Stimulated activated CD4-positive, alpha-beta T cell treated with anti-CD3 and anti-CD28 coated beads, Interleukin-4, amount 100 ng/mL, for 24 hours (primary cell): ENCODE results near the gene RBPJ.

Experiments
- DNase-seq: peaks from one replicate; pipeline ENCODE4 v3.0.0-alpha.2; 2020

Gene RBPJ

DNA sequence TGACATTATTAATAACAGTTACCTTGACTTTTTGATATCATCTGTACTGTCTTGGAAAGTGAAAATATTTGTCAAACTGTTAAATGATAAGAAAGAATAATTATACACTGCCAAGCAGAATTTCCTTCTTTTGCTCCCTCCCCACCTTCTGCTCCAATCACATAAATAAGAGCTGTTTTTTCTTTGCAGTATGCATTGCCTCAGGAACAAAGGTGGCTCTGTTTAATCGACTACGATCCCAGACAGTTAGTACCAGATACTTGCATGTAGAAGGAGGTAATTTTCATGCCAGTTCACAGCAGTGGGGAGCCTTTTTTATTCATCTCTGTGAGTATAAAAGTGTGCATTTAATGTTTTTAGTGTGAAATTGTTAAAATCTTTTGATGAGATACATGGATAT, 103.3 kb downstream of the RBPJ start:
- DNase-seq: no peak

DNA sequence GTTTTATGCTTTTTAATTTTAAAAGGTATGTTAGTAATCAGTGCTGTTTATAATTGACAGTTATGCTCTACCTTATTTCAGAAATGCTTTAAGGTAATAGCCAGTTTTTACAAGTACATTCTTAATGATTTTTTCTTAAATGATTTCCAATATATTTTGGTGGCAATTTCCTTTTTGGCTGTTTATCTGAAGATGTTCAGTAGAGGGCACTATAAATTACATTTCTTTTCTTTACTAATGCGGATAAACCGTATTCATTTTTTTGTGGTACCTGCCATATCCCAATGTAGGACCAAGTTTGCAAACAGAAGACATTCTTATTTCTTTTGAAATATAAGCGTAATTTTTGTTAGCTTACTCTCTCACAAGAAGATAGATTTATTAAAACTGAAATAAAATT, 104.0 kb downstream of the RBPJ start:
- no peak for DNase-seq

GRCh38 chr4:26425953-26426352, 105.1 kb downstream of the RBPJ start:
- DNase-seq: no peak

DNA sequence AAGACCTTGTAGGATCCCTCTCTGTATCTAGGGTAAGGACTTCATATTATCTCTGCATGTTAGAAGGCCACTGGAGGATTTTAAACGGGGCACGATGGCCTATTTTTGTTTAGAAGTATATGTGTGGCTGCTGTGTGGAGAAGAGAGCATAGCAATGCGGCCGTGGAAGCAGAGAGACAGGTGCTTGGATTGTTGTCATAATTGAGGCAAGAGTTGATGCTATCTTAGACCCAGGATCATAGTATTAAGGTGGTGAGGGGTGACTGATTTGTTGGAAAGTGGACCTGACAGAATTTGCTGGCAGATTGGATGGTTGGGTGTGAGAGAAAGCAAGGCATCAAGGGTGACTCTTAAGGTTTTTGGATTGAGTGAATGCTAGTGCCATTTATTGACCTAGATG, 106.1 kb downstream of the RBPJ start:
- no peak for DNase-seq

GRCh38 chr4:26429910-26430309, 109.1 kb downstream of the RBPJ start:
- DNase-seq: no peak

- DNase-seq: no peak
Observed at GRCh38 chr4:26431461-26432180, 110.8 kb downstream of the RBPJ start.

GRCh38 chr4:26432419-26432818, 111.6 kb downstream of the RBPJ start:
- DNase-seq: no peak

DNA sequence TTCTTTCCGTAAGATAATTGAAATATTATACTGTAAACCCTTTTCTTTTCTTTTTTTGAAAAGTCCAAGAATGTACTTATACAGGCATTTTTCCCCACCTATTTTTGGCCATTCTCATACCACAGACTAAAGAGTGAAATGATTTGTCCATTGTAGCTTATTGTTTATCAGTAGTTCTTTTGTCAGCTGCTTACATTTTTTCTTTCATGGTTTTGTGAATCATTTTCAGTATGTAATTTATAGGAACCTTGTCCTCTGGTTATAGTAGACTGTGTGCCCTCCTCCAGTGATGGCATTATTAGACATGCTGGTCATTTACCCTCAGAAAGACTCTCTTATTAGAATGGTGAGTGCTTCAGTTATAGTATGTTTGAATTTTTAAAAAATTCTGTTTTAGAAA, 112.7 kb downstream of the RBPJ start:
- no peak for DNase-seq

DNA sequence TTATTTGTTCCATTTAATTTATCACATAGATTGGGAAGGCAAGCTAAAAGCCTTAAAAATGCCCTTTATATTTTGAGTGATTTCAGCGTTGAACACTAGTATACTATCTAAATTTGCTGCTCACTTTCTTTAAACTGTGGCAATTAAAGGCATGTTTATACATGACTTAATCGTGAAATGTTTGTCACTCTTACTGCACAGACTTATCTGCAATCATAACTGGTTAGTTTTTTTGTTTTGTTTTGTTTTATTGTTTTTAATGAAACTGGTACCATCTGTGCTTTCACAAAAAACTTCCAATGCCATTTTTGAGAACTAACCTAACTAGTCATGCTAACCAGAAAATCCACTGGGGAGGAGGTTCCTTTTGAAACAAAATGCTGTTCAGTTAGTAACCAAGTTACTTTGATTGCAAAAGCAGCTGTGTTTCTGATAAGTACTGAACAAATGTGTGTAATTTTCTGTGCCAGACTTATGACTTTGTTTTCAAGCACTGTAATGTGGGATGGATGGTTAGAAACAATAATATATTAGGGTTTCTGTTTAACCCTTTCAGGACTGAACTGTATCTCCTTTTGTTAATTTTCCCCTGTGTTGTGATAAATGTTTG, 113.3 kb downstream of the RBPJ start:
- DNase-seq: no peak

DNA sequence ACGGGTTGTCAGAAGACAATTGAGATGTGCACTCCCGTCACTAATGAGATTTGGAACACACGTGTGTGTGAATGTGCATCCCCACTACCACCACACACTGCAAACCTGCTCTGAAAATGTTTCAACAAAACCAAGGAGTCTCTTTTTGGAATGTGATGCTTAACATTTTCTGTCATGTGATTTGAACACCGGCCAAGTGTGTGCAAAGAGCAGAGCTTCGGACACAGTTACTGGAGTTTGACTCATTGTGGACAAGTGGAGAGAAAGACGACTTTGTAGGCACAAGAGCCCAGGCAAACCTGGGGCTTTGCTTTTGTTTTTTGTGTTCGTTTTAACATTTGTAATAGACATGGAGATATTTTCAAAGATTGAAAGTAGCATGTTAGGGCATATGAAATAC, 120.3 kb downstream of the RBPJ start:
- no peak for DNase-seq

DNA sequence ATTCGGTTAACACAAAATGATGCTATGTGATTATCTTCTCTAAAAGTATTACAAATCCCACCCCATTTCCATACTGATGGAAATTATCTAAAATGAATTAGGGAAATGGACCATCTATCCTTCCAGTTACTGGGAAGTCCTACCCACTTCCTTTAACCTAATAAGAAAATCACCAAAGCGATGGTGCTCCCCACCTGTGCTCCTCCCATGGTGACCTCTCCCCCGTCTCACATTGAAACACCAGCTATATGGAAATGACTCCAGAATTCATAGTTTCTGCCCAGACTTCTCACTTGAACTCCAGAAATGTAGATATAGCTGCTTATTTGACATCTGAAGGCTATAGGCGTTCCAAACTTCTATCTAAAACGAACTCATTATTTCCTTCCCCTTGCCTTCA, 121.0 kb downstream of the RBPJ start:
- no peak for DNase-seq

DNA sequence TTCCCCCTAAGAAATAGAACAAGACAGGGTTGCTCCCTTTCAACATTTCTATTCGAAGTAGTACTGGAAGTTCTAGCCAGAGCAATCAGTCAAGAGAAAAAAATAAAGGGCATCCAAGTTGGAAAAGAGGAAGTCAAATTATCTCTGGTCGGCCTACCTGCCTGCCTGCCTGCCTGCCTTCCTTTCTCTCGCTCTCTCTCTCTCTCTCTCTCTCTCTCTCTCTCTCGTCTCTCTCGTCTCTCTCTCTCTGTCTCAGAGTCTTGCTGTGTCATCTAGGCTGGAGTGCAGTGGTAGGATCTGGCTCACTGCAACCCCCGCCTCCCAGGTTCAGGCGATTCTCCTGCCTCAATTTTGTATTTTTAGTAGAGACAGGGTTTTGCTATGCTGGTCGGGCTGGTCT, 126.6 kb downstream of the RBPJ start:
- DNase-seq: no peak

DNA sequence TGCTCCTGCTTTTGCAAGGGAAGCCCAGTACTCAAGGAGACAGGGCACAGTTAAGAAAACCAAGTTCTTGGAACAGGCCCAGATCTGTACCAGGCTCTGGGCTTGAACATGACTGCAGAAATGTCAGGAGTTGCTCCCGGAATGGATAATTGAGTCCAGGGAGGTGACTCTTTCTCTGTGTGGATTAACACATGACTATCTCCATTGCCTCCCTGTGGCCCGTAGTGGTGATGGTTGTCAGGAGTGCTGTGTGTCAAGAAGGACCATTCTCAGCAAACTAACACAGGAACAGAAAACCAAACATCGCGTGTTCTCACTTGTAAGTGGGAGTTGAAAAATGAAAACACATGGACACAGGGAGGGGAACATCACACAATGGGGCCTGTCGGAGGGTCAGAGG, 129.6 kb downstream of the RBPJ start:
- no peak for DNase-seq

- no peak for DNase-seq
Observed at GRCh38 chr4:26451597-26451996, 130.8 kb downstream of the RBPJ start.

GRCh38 chr4:26452565-26453531, 132.0 kb downstream of the RBPJ start:
- no peak for DNase-seq

GRCh38 chr4:26454961-26455360, 134.1 kb downstream of the RBPJ start:
- no peak for DNase-seq

DNA sequence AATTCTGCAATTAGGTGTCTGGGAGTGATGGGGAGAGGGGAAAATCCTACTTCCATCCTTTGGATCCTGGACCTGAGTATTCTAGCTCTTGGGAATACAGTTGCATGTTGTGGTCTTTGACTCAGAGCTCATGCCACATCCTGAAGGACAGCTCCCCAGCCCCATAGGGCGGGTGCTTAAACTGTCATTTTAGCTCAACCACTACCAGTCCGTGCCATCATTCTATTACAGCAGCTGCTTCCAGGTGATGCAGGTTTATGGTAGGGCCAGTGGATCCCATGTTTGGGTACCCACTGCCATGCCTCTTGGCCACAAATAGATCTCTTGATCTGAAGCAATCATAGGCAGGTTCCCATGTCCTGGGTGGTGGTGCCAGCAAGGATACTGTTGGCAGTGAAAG, 134.8 kb downstream of the RBPJ start:
- DNase-seq: no peak

- DNase-seq: no peak
Observed at GRCh38 chr4:26457412-26457811, 136.6 kb downstream of the RBPJ start.

DNA sequence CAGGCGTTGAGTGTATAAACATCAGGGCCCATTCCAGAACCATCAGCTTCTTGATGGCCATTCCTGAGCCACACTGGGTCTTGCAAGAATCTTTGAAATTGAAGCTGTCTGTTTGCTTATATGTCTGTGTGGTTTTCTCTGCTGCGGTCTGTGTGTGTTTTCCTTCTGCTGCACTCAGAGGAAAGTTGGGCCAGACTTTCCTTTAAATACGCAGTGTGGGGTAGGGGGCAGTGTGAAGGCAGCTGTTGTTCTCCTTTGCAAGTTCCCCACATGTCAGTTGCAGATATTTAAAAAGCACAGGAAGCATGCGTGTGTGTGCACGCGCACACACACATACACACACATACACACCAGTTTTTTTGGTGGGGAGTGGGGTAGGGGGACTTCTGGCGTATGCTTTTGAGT, 137.3 kb downstream of the RBPJ start:
- no peak for DNase-seq

GRCh38 chr4:26459054-26459755, 138.4 kb downstream of the RBPJ start:
- no peak for DNase-seq

GRCh38 chr4:26459756-26460530, 139.1 kb downstream of the RBPJ start:
- no peak for DNase-seq

DNA sequence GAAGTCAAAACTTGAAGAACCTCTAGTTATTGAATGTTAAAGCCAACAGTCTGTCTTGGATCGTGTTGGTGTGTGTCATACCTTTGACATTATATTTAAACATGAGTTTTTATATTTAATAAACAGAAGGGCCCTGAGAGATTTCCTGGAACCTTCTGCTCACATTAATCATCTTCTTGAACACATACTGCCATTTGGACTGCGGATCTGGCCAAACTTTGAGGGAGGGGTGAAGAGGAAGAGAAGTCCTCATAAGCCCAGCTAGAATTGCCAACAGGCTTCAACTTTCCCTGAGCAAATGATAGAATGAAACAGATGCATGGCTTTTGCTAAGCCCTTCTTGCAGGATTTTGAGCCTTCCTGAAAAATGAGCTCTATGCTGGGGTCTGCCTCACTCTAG, 142.1 kb downstream of the RBPJ start:
- no peak for DNase-seq
